ENCODE data around the gene CASK. TPM values are rescaled to one million over a fixed set of nuclear protein-coding genes. Genes with fewer than 3 reads are reported as not detected.

The CASK gene
- total RNA-seq, 1 experiment from 2014 or later: 33.5 TPM

GRCh38 chrX:41933546-41933945, 10.2 kb upstream of the CASK start:
- intact Hi-C loops (cut with micrococcal nuclease; ENCODE audit: unreplicated experiment): no loop called here
- BruUV-seq (replicated peaks): no TSS peak
- no peak overlapping the region for H3K4me3 ChIP-seq (ENCODE audit: low read depth in 2 of 2, low read length in 2 of 2)
- no peak overlapping the region for H3K27ac ChIP-seq (ENCODE audit: low read length)
- in situ Hi-C loops (cut with HindIII; ENCODE audit: low pct_unique_long_range_greater_than_20kb, low sequenced_read_pairs): no loop called here
- H3K27me3 ChIP-seq (ENCODE audit: control insufficient read depth, insufficient read depth, low read length): no peaks in the 10 kb centered on the region
- H3K9me3 ChIP-seq (ENCODE audit: control insufficient read depth, insufficient read depth, low read depth, low read length): no peaks in the 10 kb centered on the region
- ATAC-seq (no peak), DNase-seq (ENCODE audit: low read depth, low spot score) (no peak)
- no peaks in the 10 kb centered on the region for H3K4me1 ChIP-seq (ENCODE audit: control insufficient read depth, insufficient read depth, low read length)
- TF ChIP-seq TCF7L2 (IDR thresholded peaks at IDR 0.05; ENCODE audit: low read depth, low read length) (no peak), CTCF (IDR thresholded peaks at IDR 0.05) (no peak), SIN3A (IDR thresholded peaks at IDR 0.05; ENCODE audit: borderline replicate concordance, insufficient read depth, low read depth, low read length) (no peak), POLR2AphosphoS5 (IDR thresholded peaks at IDR 0.05; ENCODE audit: low read depth, low read length) (no peak), REST (IDR thresholded peaks at IDR 0.05; ENCODE audit: insufficient read depth in 1 of 2, low read depth in 2 of 2, low read length in 1 of 2) (no peak)
- no peaks in the 10 kb centered on the region for H3K36me3 ChIP-seq (ENCODE audit: control insufficient read depth, insufficient read depth, low read length)
- ChIA-PET CTCF (no interaction called here), POLR2A (no interaction called here)

GRCh38 chrX:41932885-41933284, 9.5 kb upstream of the CASK start:
- CTCF ChIA-PET: no interaction called here
- no peaks in the 10 kb centered on the region for H3K27me3 ChIP-seq (ENCODE audit: control insufficient read depth, insufficient read depth, low read length)
- no peak for ATAC-seq
- no peak for TF ChIP-seq CTCF (IDR thresholded peaks at IDR 0.05)
- BruUV-seq (replicated peaks): no TSS peak
- H3K27ac ChIP-seq (ENCODE audit: low read length): no peak overlapping the region
- no peaks in the 10 kb centered on the region for H3K36me3 ChIP-seq (ENCODE audit: control insufficient read depth, insufficient read depth, low read length)
- no peaks in the 10 kb centered on the region for H3K9me3 ChIP-seq (ENCODE audit: control insufficient read depth, insufficient read depth, low read depth, low read length)
- DNase-seq (ENCODE audit: low read depth, low spot score): no peak
- in situ Hi-C loops (cut with HindIII; ENCODE audit: low pct_unique_long_range_greater_than_20kb, low sequenced_read_pairs) (no loop called here), intact Hi-C loops (cut with micrococcal nuclease; ENCODE audit: unreplicated experiment) (no loop called here)
- POLR2A ChIA-PET: no interaction called here
- H3K4me1 ChIP-seq (ENCODE audit: control insufficient read depth, insufficient read depth, low read length): no peaks in the 10 kb centered on the region
- H3K4me3 ChIP-seq (ENCODE audit: low read depth in 2 of 2, low read length in 2 of 2): no peak overlapping the region

GRCh38 chrX:41931591-41931990, 8.2 kb upstream of the CASK start:
- ChIA-PET POLR2A (no interaction called here), CTCF (no interaction called here)
- no peak for ATAC-seq
- TF ChIP-seq POLR2AphosphoS5 (IDR thresholded peaks at IDR 0.05; ENCODE audit: low read depth, low read length) (no peak), TCF7L2 (IDR thresholded peaks at IDR 0.05; ENCODE audit: low read depth, low read length) (no peak), SIN3A (IDR thresholded peaks at IDR 0.05; ENCODE audit: borderline replicate concordance, insufficient read depth, low read depth, low read length) (no peak), REST (IDR thresholded peaks at IDR 0.05; ENCODE audit: insufficient read depth in 1 of 2, low read depth in 2 of 2, low read length in 1 of 2) (no peak), CTCF (IDR thresholded peaks at IDR 0.05) (no peak)
- no peaks in the 10 kb centered on the region for H3K27me3 ChIP-seq (ENCODE audit: control insufficient read depth, insufficient read depth, low read length)
- no peak overlapping the region for H3K4me3 ChIP-seq (ENCODE audit: low read depth in 2 of 2, low read length in 2 of 2)
- no peak for DNase-seq (ENCODE audit: low read depth, low spot score)
- H3K9me3 ChIP-seq (ENCODE audit: control insufficient read depth, insufficient read depth, low read depth, low read length): no peaks in the 10 kb centered on the region
- intact Hi-C loops (cut with micrococcal nuclease; ENCODE audit: unreplicated experiment): no loop called here
- in situ Hi-C loops (cut with HindIII; ENCODE audit: low pct_unique_long_range_greater_than_20kb, low sequenced_read_pairs): no loop called here
- no TSS peak for BruUV-seq (replicated peaks)
- H3K36me3 ChIP-seq (ENCODE audit: control insufficient read depth, insufficient read depth, low read length): no peaks in the 10 kb centered on the region
- H3K4me1 ChIP-seq (ENCODE audit: control insufficient read depth, insufficient read depth, low read length): no peaks in the 10 kb centered on the region
- H3K27ac ChIP-seq (ENCODE audit: low read length): no peak overlapping the region

All from Panc1 (cell line).